ENCODE measurements around the gene TPGS1.
"Not testable (repeated sequence)": the region's sequence is repeated elsewhere in the genome, so short reads cannot be mapped to it uniquely, and the experiment has no call there.

TPGS1 gene

GRCh38 chr19:478236-478903, 28.9 kb upstream of the TPGS1 start:
- DNase-seq: no peak

GRCh38 chr19:478976-479375, 28.3 kb upstream of the TPGS1 start:
- no peak for DNase-seq

- DNase-seq: no peak
These were observed 27.1 kb upstream of the TPGS1 start for GRCh38 chr19:480016-480855.

GRCh38 chr19:481100-481499, 26.2 kb upstream of the TPGS1 start:
- not testable (repeated sequence) for DNase-seq

GRCh38 chr19:482186-483041, 24.9 kb upstream of the TPGS1 start:
- DNase-seq: no peak

- DNase-seq: no peak
These were observed 23.8 kb upstream of the TPGS1 start for GRCh38 chr19:483332-484072.

GRCh38 chr19:484494-484893, 22.8 kb upstream of the TPGS1 start:
- no peak for DNase-seq

GRCh38 chr19:485077-485476, 22.2 kb upstream of the TPGS1 start:
- DNase-seq: no peak

- peak; percentile 34 for DNase-seq
These were observed 21.6 kb upstream of the TPGS1 start for GRCh38 chr19:485583-486236.

GRCh38 chr19:488505-489417, 18.5 kb upstream of the TPGS1 start:
- peak; percentile 43 for DNase-seq

- no peak for DNase-seq
These were observed 17.7 kb upstream of the TPGS1 start for GRCh38 chr19:489418-490196.

- DNase-seq: no peak
These were observed 16.1 kb upstream of the TPGS1 start for GRCh38 chr19:491146-491741.

GRCh38 chr19:492091-492531, 15.2 kb upstream of the TPGS1 start:
- DNase-seq: no peak

GRCh38 chr19:493391-494170, 13.7 kb upstream of the TPGS1 start:
- DNase-seq: no peak

GRCh38 chr19:494171-495080, 12.9 kb upstream of the TPGS1 start:
- DNase-seq: no peak

- DNase-seq: no peak
These were observed 12.3 kb upstream of the TPGS1 start for GRCh38 chr19:495081-495401.

GRCh38 chr19:495402-496111, 11.7 kb upstream of the TPGS1 start:
- DNase-seq: no peak
